Muscle layer of duodenum (tissue), 2 donors: Measurements from ENCODE around the gene ADAM22.
"Not testable (repeated sequence)": the region's sequence is repeated elsewhere in the genome, so short reads cannot be mapped to it uniquely, and the experiment has no call there.

Experiments
- H3K27ac ChIP-seq: one replicate; pipeline ENCODE4 v1.7.0; 2013; ENCODE audit warnings: mild to moderate bottlenecking, low read length
- H3K27me3 ChIP-seq: one replicate; pipeline ENCODE4 v1.7.0; 2013; ENCODE audit warnings: low read depth, mild to moderate bottlenecking, control low read depth, low read length
- H3K36me3 ChIP-seq, 2 donors: one replicate each; pipeline ENCODE4 v1.7.0; 2013; ENCODE audit warnings: low read length in 2 of 2, control low read depth in 1 of 2, mild to moderate bottlenecking in 1 of 2; ENCODE audit not compliant: insufficient read depth in 2 of 2, control insufficient read depth in 1 of 2
- H3K4me1 ChIP-seq, 2 donors: one replicate each; pipeline ENCODE4 v1.7.0; 2013; ENCODE audit warnings: low read length in 2 of 2, mild to moderate bottlenecking in 2 of 2, control low read depth in 1 of 2, moderate library complexity in 1 of 2; ENCODE audit not compliant: insufficient read depth in 2 of 2, control insufficient read depth in 1 of 2
- H3K4me3 ChIP-seq, 2 donors: one replicate each; pipeline ENCODE4 v1.7.0; 2013; ENCODE audit warnings: low read length in 2 of 2, low read depth in 1 of 2, mild to moderate bottlenecking in 1 of 2
- H3K9me3 ChIP-seq, 2 donors: one replicate each; pipeline ENCODE4 v1.7.0; 2013; ENCODE audit warnings: low read length in 2 of 2, control low read depth in 1 of 2, mild to moderate bottlenecking in 1 of 2; ENCODE audit not compliant: control insufficient read depth in 1 of 2
- donor health status: healthy.

ADAM22 gene

GRCh38 chr7:88147949-88148348 lies 213.9 kb downstream of the ADAM22 start:
- no peak overlapping the region for H3K27ac ChIP-seq

GRCh38 chr7:88150033-88150432 lies 216.0 kb downstream of the ADAM22 start:
- Histone ChIP-seq H3K27ac (no peak overlapping the region), H3K4me1 (no peaks in the 10 kb centered on the region)

More at GRCh38 chr7:88147949-88148348, 213.9 kb downstream of the ADAM22 start:
- no peaks in the 10 kb centered on the region for H3K9me3 ChIP-seq
- H3K4me3 ChIP-seq: no peak overlapping the region
- H3K4me1 ChIP-seq: no peaks in the 10 kb centered on the region
- no peaks in the 10 kb centered on the region for H3K36me3 ChIP-seq
- H3K27me3 ChIP-seq: no peaks in the 10 kb centered on the region

GRCh38 chr7:88151119-88151790 lies 217.2 kb downstream of the ADAM22 start:
- H3K27ac ChIP-seq: no peak overlapping the region
- H3K4me1 ChIP-seq: no peaks in the 10 kb centered on the region
- no peaks in the 10 kb centered on the region for H3K27me3 ChIP-seq
- no peaks in the 10 kb centered on the region for H3K36me3 ChIP-seq
- H3K9me3 ChIP-seq: no peaks in the 10 kb centered on the region
- no peak overlapping the region for H3K4me3 ChIP-seq

More at GRCh38 chr7:88150033-88150432, 216.0 kb downstream of the ADAM22 start:
- H3K27me3 ChIP-seq: no peaks in the 10 kb centered on the region
- no peaks in the 10 kb centered on the region for H3K9me3 ChIP-seq
- H3K4me3 ChIP-seq: no peak overlapping the region
- no peaks in the 10 kb centered on the region for H3K36me3 ChIP-seq

- Histone ChIP-seq H3K27me3 (no peaks in the 10 kb centered on the region), H3K27ac (no peak overlapping the region), H3K4me3 (no peak overlapping the region)
Measured at GRCh38 chr7:88153378-88153777, 219.3 kb downstream of the ADAM22 start.

GRCh38 chr7:88155756-88156155 lies 221.7 kb downstream of the ADAM22 start:
- Histone ChIP-seq H3K27me3 (no peaks in the 10 kb centered on the region), H3K27ac (no peak overlapping the region), H3K4me3 (no peak overlapping the region), H3K9me3 (peaks cover 0 to 6% of the 10 kb centered on the region in 2 donors), H3K4me1 (no peaks in the 10 kb centered on the region), H3K36me3 (no peaks in the 10 kb centered on the region)

More at GRCh38 chr7:88153378-88153777, 219.3 kb downstream of the ADAM22 start:
- Histone ChIP-seq H3K36me3 (no peaks in the 10 kb centered on the region), H3K4me1 (no peaks in the 10 kb centered on the region), H3K9me3 (no peaks in the 10 kb centered on the region)

- no peaks in the 10 kb centered on the region for H3K27me3 ChIP-seq
- H3K36me3 ChIP-seq: no peaks in the 10 kb centered on the region
- H3K4me1 ChIP-seq: no peaks in the 10 kb centered on the region
- H3K27ac ChIP-seq: no peak overlapping the region
- H3K4me3 ChIP-seq: no peak overlapping the region
- peaks cover 0 to 6% of the 10 kb centered on the region in 2 donors for H3K9me3 ChIP-seq
Measured at GRCh38 chr7:88156356-88156755, 222.3 kb downstream of the ADAM22 start.

- not testable (repeated sequence) for H3K27me3 ChIP-seq, H3K36me3 ChIP-seq, H3K4me1 ChIP-seq, H3K4me3 ChIP-seq, H3K27ac ChIP-seq, H3K9me3 ChIP-seq
Measured at GRCh38 chr7:88159741-88160140, 225.7 kb downstream of the ADAM22 start.

GRCh38 chr7:88165697-88166096 lies 231.6 kb downstream of the ADAM22 start:
- H3K36me3 ChIP-seq: no peaks in the 10 kb centered on the region
- H3K27ac ChIP-seq: no peak overlapping the region
- no peaks in the 10 kb centered on the region for H3K9me3 ChIP-seq
- no peak overlapping the region for H3K4me3 ChIP-seq
- no peaks in the 10 kb centered on the region for H3K4me1 ChIP-seq
- H3K27me3 ChIP-seq: no peaks in the 10 kb centered on the region

GRCh38 chr7:88167223-88167622 lies 233.2 kb downstream of the ADAM22 start:
- no peaks in the 10 kb centered on the region for H3K27me3 ChIP-seq
- no peaks in the 10 kb centered on the region for H3K36me3 ChIP-seq
- H3K27ac ChIP-seq: no peak overlapping the region
- H3K4me3 ChIP-seq: no peak overlapping the region
- no peaks in the 10 kb centered on the region for H3K9me3 ChIP-seq
- H3K4me1 ChIP-seq: no peaks in the 10 kb centered on the region

- H3K9me3 ChIP-seq: no peaks in the 10 kb centered on the region
- no peaks in the 10 kb centered on the region for H3K4me1 ChIP-seq
- no peaks in the 10 kb centered on the region for H3K36me3 ChIP-seq
- H3K27me3 ChIP-seq: no peaks in the 10 kb centered on the region
- H3K27ac ChIP-seq: no peak overlapping the region
- H3K4me3 ChIP-seq: no peak overlapping the region
Measured at GRCh38 chr7:88167721-88168120, 233.7 kb downstream of the ADAM22 start.

GRCh38 chr7:88169717-88170320 lies 235.8 kb downstream of the ADAM22 start:
- no peaks in the 10 kb centered on the region for H3K4me1 ChIP-seq
- no peak overlapping the region for H3K27ac ChIP-seq
- no peak overlapping the region for H3K4me3 ChIP-seq
- no peaks in the 10 kb centered on the region for H3K36me3 ChIP-seq
- no peaks in the 10 kb centered on the region for H3K27me3 ChIP-seq
- H3K9me3 ChIP-seq: no peaks in the 10 kb centered on the region

GRCh38 chr7:88172842-88173241 lies 238.8 kb downstream of the ADAM22 start:
- Histone ChIP-seq H3K36me3 (no peaks in the 10 kb centered on the region), H3K4me3 (no peak overlapping the region), H3K27me3 (no peaks in the 10 kb centered on the region), H3K9me3 (no peaks in the 10 kb centered on the region), H3K27ac (no peak overlapping the region), H3K4me1 (no peaks in the 10 kb centered on the region)
